Keratinocyte (primary cell): ENCODE data around the gene GLRX3. TPM values are rescaled to one million over a fixed set of nuclear protein-coding genes. Genes with fewer than 3 reads are reported as not detected.

ENCODE experiments used
- DNase-seq: peaks from one replicate; pipeline ENCODE4 v3.0.0-alpha.2; 2011; ENCODE audit warnings: low read depth, missing footprints, low spot score
- FAIRE-seq: peaks from 2 replicates; lab custom pipeline; 2011; peaks lifted over from hg19 to GRCh38; lab: Jason Lieb, UNC
- H2AFZ ChIP-seq: 2 replicates; pipeline ENCODE4 v1.6.0; 2012; ENCODE audit warnings: low read length, control low read depth, inconsistent platforms; ENCODE audit not compliant: control insufficient read depth
- H3K27ac ChIP-seq: 2 replicates; pipeline ENCODE4 v1.5.1; 2011; ENCODE audit warnings: low read length; ENCODE audit not compliant: control insufficient read depth, insufficient read depth
- H3K27me3 ChIP-seq: 3 replicates; pipeline ENCODE4 v1.6.0; 2011; ENCODE audit warnings: low read length; ENCODE audit not compliant: control insufficient read depth, insufficient read depth; ENCODE audit errors: extremely low read depth
- H3K36me3 ChIP-seq, 2 experiments: 2 replicates in 1 of 2; 3 replicates in 1 of 2; pipeline ENCODE4 v1.5.1; 2011; ENCODE audit warnings: low read length in 2 of 2, mild to moderate bottlenecking in 1 of 2; ENCODE audit not compliant: control insufficient read depth in 2 of 2, insufficient read depth in 2 of 2; ENCODE audit errors: extremely low read depth in 1 of 2
- H3K4me1 ChIP-seq: 3 replicates; pipeline ENCODE4 v1.5.1; 2011; ENCODE audit warnings: low read length; ENCODE audit not compliant: control insufficient read depth, insufficient read depth; ENCODE audit errors: extremely low read depth
- H3K4me2 ChIP-seq: 3 replicates; pipeline ENCODE4 v1.6.0; 2011; ENCODE audit warnings: low read depth, low read length; ENCODE audit not compliant: control insufficient read depth, insufficient read depth; ENCODE audit errors: extremely low read depth
- H3K4me3 ChIP-seq, 3 experiments: fragments of 200-600 bp in 1 of 3; sonication (generic) in 1 of 3; 2 replicates in 2 of 3; 3 replicates in 1 of 3; pipeline ENCODE4 v1.5.1; 2011 to 2016; ENCODE audit warnings: low read length in 3 of 3, mild to moderate bottlenecking in 3 of 3, control low read depth in 2 of 3, inconsistent platforms in 1 of 3, low read depth in 1 of 3, mixed read lengths in 1 of 3, mixed run types in 1 of 3, moderate library complexity in 1 of 3; ENCODE audit not compliant: control insufficient read depth in 2 of 3, insufficient read depth in 2 of 3; ENCODE audit errors: extremely low read depth in 1 of 3
- H3K79me2 ChIP-seq: 2 replicates; pipeline ENCODE4 v1.6.0; 2012; ENCODE audit warnings: low read length; ENCODE audit not compliant: control insufficient read depth, insufficient read depth
- H3K9ac ChIP-seq: 3 replicates; pipeline ENCODE4 v1.6.0; 2011; ENCODE audit warnings: low read length; ENCODE audit not compliant: control insufficient read depth, insufficient read depth; ENCODE audit errors: extremely low read depth
- H3K9me1 ChIP-seq: 3 replicates; pipeline ENCODE4 v1.6.0; 2011; ENCODE audit warnings: low read length; ENCODE audit not compliant: control insufficient read depth, insufficient read depth; ENCODE audit errors: extremely low read depth
- H3K9me3 ChIP-seq: 2 replicates; pipeline ENCODE4 v1.5.1; 2012; ENCODE audit warnings: low read depth, low read length; ENCODE audit not compliant: control insufficient read depth
- H4K20me1 ChIP-seq: 3 replicates; pipeline ENCODE4 v1.6.0; 2011; ENCODE audit warnings: low read length; ENCODE audit not compliant: control insufficient read depth, insufficient read depth; ENCODE audit errors: extremely low read depth
- CTCF ChIP-seq, 3 experiments: IDR thresholded peaks in 1 of 3; conservative IDR thresholded peaks in 1 of 3; optimal IDR thresholded peaks in 1 of 3; 2 replicates in 2 of 3; 3 replicates in 1 of 3; pipeline versions ENCODE3 to v1.5.1; 2011; ENCODE audit warnings: low read length in 3 of 3, mild to moderate bottlenecking in 3 of 3, moderate library complexity in 2 of 3, control low read depth in 1 of 3, inconsistent platforms in 1 of 3; ENCODE audit not compliant: insufficient read depth in 2 of 3; ENCODE audit errors: extremely low read depth in 1 of 3
- EZH2 ChIP-seq: IDR thresholded peaks from one replicate; pipeline ENCODE4 v1.6.1; 2012; ENCODE audit warnings: inconsistent platforms, mild to moderate bottlenecking, low read length, moderate library complexity
- dilution Hi-C: fragments of 300-500 bp; cut with MboI; formaldehyde crosslinking; loops from one replicate; pipeline ENCODE4 v1.7.0; 2020; ENCODE audit warnings: low sequenced_read_pairs; ENCODE audit not compliant: extremely low pct_ligation_motif_present
- polyA plus RNA-seq, 5 experiments: library from polyadenylated mRNA; depleted of rRNA in 3 of 5; stranded (reverse) in 3 of 5; stranded (forward) in 1 of 5; unstranded in 1 of 5; fragments of >200 nt; gene quantifications; 1 replicate in 1 of 5; 2 replicates in 3 of 5; 3 replicates in 1 of 5; pipeline versions ENCODE4 v1.2.1 to v1.2.3, GENCODE V29; 2011 to 2012; ENCODE audit warnings: missing spikeins in 2 of 5, low read depth in 1 of 5, low replicate concordance in 1 of 5

GLRX3 gene
- polyA plus RNA-seq, 1 donor (not counting 4 experiments of a cell fraction or from before 2014, with no cell fraction given): 215 TPM

- Histone ChIP-seq H3K9me3 (no peaks in the 10 kb centered on the region), H3K79me2 (no peaks in the 10 kb centered on the region), H3K9ac (no peak overlapping the region), H3K4me3 (no peak overlapping the region), H3K27me3 (no peaks in the 10 kb centered on the region), H3K4me2 (no peak overlapping the region), H3K27ac (no peak overlapping the region), H3K9me1 (no peaks in the 10 kb centered on the region), H3K36me3 (peaks cover 38 to 47% of the 10 kb centered on the region in 2 experiments), H2AFZ (no peak overlapping the region), H3K4me1 (no peaks in the 10 kb centered on the region), H4K20me1 (peaks cover 2% of the 10 kb centered on the region)
- TF ChIP-seq EZH2: no peak
- no peak for TF ChIP-seq CTCF (optimal IDR thresholded peaks at IDR 0.05 in 1 of 3, IDR thresholded peaks at IDR 0.05 in 1 of 3, conservative IDR thresholded peaks at IDR 0.05 in 1 of 3; ENCODE audit: extremely low read depth in 1 of 3, insufficient read depth in 2 of 3, low read length in 3 of 3)
- dilution Hi-C loops: no loop called here
- DNase-seq (no peak), FAIRE-seq (no peak)
Measured at GRCh38 chr10:130180416-130180815, 44.2 kb downstream of the GLRX3 start.

DNA sequence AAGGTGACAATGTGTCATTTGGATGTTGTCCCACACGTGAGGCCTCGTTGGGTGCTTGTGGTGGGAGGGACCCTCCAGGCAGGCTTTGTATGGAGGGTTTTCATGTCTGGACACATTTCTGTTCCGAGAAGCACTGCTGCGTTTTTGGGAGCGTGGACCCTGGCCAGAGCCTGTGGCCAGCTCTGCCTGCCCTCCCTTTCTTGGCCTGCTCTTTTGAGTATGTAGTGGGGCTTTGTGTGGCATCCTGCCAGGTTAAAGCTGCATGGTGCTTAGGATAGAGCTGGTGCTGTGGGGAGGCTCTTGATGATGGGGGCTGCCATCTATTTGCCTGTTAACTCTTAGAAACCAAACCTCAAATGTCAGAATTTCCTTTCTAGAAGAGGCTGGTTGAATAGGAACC is 45.7 kb downstream of the GLRX3 start:
- no peak overlapping the region for H3K9ac ChIP-seq
- no peak overlapping the region for H3K4me3 ChIP-seq
- DNase-seq: no peak
- H3K36me3 ChIP-seq: peaks cover 44 to 46% of the 10 kb centered on the region in 2 experiments
- no peaks in the 10 kb centered on the region for H3K27me3 ChIP-seq
- H4K20me1 ChIP-seq: peaks cover 2% of the 10 kb centered on the region
- H3K79me2 ChIP-seq: no peaks in the 10 kb centered on the region
- H3K4me2 ChIP-seq: no peak overlapping the region
- H3K4me1 ChIP-seq: no peaks in the 10 kb centered on the region
- no peak for TF ChIP-seq EZH2
- no peak for TF ChIP-seq CTCF (optimal IDR thresholded peaks at IDR 0.05 in 1 of 3, IDR thresholded peaks at IDR 0.05 in 1 of 3, conservative IDR thresholded peaks at IDR 0.05 in 1 of 3; ENCODE audit: extremely low read depth in 1 of 3, insufficient read depth in 2 of 3, low read length in 3 of 3)
- no peak overlapping the region for H3K27ac ChIP-seq
- H3K9me3 ChIP-seq: no peaks in the 10 kb centered on the region
- H3K9me1 ChIP-seq: no peaks in the 10 kb centered on the region
- dilution Hi-C loops: no loop called here
- no peak overlapping the region for H2AFZ ChIP-seq
- no peak for FAIRE-seq
